ENCODE results near the gene GAS6. TPM values are rescaled to one million over a fixed set of nuclear protein-coding genes. Genes with fewer than 3 reads are reported as not detected.

The GAS6 gene
- total RNA-seq, 1 donor from 2014 or later, result 34.8 TPM

DNA sequence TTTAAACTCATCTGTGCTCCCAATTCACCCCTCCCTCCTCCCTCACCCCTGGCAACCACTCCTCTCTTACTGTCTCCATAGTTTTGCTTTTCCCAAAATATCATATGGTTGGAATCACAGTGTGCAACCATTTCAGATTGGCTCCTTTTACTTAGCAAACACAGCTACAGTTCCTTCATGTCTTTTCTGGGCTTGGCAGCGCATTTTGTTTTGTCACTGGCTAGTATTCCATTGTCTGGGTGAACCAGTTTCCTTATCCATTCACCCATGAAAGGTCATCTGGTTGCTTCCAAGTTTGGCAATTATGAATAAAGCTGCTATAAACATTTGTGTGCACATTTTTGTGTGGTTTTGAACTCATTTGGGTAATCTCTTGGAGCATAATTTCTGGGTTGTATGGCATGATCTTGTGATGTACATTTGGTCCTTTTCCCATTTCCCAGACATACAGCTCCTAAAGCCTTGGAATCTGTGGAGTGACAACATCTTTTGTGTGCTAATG is 23.9 kb upstream of the GAS6 start:
- ATAC-seq, result no peak

GRCh38 chr13:113886561-113887112 is 22.8 kb upstream of the GAS6 start:
- no peak for ATAC-seq

GRCh38 chr13:113884821-113885220 is 20.9 kb upstream of the GAS6 start:
- no peak for ATAC-seq

- ATAC-seq, result no peak
Observed at GRCh38 chr13:113883921-113884804, 20.3 kb upstream of the GAS6 start.

- no peak for ATAC-seq
Observed at GRCh38 chr13:113883314-113883811, 19.5 kb upstream of the GAS6 start.

GRCh38 chr13:113882716-113883115 is 18.8 kb upstream of the GAS6 start:
- ATAC-seq, result no peak

- ATAC-seq, result peak; percentile 53
Observed at GRCh38 chr13:113882267-113882630, 18.4 kb upstream of the GAS6 start.

- peak; percentile 41 for ATAC-seq
Observed at GRCh38 chr13:113881614-113882266, 17.9 kb upstream of the GAS6 start.

- ATAC-seq, result peak; percentile 13
Observed at GRCh38 chr13:113880651-113881611, 17.1 kb upstream of the GAS6 start.

DNA sequence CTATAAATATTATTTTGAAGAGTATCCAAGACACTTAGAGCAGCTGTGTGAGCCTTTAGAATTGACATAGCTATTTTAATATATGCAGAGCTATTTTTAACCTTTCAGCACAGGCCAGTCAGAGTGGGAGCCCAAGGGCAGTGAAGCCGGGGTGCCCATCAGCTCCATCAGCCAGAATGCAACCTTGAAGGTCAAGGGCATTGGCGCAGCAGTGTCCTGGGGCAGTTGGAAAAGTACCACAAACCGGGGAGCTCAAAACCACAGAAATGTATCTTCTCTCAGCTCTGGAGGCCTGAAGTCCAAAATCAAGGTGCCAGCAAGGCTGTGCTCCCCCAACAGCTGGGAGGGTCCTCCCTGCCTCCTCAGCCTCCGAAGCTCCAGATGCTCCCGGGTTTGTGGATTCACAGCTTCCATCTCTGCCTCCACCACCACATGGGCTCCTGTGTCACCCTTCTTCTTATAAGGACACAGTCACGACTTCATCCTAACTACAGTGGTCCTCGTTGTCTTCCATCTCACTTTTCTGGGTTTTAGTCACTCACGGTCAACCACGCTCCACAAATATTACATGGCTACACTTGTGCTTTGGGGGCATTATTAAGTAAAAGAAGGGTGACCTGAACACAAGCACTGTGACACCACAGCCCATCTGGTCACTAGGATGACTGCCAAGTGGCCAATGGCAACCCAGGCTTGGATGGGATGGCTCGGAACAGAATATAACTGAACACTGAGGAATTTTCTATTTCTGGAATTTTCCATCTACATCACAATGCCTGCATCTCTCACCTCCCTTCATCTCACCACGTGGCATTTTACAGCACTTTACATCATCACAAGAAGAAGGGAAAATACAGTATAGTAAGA is 15.9 kb upstream of the GAS6 start:
- no peak for ATAC-seq

- ATAC-seq, result no peak
Observed at GRCh38 chr13:113879017-113879416, 15.1 kb upstream of the GAS6 start.

GRCh38 chr13:113877149-113877990 is 13.5 kb upstream of the GAS6 start:
- ATAC-seq, result no peak

- ATAC-seq, result no peak
Observed at GRCh38 chr13:113876346-113877148, 12.7 kb upstream of the GAS6 start.

GRCh38 chr13:113875837-113876281 is 12.0 kb upstream of the GAS6 start:
- no peak for ATAC-seq

DNA sequence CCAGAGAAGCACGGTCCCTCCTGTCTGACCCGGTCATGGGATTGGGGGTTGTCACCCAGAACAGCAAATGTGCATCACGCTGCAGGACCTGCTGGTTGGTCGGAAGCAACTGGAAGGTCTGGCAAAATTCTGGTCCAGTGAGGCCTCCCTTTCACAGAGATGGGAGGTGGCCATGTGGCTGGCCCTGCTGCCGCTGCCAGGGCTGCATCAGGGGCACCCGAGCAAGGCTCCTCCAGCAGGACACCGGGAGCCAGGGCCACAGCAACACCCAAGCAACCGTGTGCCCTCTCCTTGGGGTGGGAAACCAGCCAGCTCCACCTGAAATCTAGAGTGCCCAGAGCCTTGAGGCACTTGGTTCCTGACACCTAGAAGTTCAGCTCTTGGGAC is 11.5 kb upstream of the GAS6 start:
- ATAC-seq, result no peak

DNA sequence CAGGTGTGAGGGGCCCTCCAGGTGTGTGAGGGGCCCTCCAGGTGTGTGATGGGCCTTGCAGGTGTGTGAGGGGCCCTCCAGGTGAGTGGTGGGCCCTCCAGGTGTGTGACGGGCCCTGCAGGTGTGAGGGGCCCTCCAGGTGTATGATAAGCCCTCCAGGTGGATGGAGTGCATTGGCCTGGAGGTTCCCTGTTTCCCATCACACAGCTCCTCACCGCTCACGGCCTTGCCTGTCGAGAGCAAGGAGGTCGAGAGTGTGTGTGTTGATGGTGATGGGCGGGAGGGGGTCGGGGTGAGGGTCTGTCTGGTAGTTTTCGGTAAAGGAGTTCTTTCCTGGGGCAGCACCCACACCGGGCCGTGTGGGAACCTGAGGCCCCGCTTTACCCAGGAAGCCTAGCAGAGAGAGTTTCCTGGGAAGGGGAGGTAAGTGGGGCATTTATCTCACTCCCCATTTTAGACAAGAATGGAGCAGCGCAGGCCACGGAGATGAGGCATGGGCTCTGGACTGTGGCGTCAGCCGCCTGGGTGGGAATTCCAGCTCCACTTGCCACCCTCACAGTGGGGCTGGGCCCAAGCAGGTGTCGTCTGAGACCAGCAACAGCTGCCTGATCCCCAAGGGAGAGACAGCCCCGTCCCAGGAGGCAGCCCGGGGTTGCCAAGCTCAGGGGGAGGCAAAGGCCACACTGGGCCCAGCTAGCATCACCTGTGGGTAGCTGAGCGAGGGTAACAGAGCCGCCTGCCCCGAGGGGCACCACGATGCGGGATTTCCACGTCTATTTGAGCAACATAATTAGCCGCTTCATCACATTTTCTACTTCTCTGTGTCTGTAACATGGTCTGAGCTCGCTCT is 10.9 kb upstream of the GAS6 start:
- ATAC-seq, result no peak

- no peak for ATAC-seq
Observed at GRCh38 chr13:113874177-113874576, 10.3 kb upstream of the GAS6 start.

- ATAC-seq, result no peak
Observed at GRCh38 chr13:113869263-113869662, 5.4 kb upstream of the GAS6 start.
